HG03520 (cell line): Measurements from ENCODE around the gene MARCO.
"Not testable (repeated sequence)": the region's sequence is repeated elsewhere in the genome, so short reads cannot be mapped to it uniquely, and the experiment has no call there.

Experiments used
- ATAC-seq: cut with Tn5 transposase; IDR thresholded peaks from one replicate; pipeline ENCODE4 v1.9.1; 2021; ENCODE audit warnings: mild to moderate bottlenecking, moderate library complexity; ENCODE audit not compliant: unreplicated experiment

Gene MARCO

GRCh38 chr2:119003856-119004255 lies 61.9 kb downstream of the MARCO start:
- not testable (repeated sequence) for ATAC-seq

- ATAC-seq, result no peak
These were observed 62.6 kb downstream of the MARCO start for GRCh38 chr2:119004602-119005001.

- ATAC-seq, result no peak
These were observed 63.1 kb downstream of the MARCO start for GRCh38 chr2:119005051-119005450.

- ATAC-seq, result no peak
These were observed 63.6 kb downstream of the MARCO start for GRCh38 chr2:119005555-119005954.

- ATAC-seq, result no peak
These were observed 64.4 kb downstream of the MARCO start for GRCh38 chr2:119006441-119006840.

GRCh38 chr2:119008108-119008507 lies 66.1 kb downstream of the MARCO start:
- no peak for ATAC-seq

- ATAC-seq, result no peak
These were observed 67.1 kb downstream of the MARCO start for GRCh38 chr2:119009110-119009509.

GRCh38 chr2:119010336-119010735 lies 68.3 kb downstream of the MARCO start:
- no peak for ATAC-seq

GRCh38 chr2:119011162-119011909 lies 69.3 kb downstream of the MARCO start:
- ATAC-seq, result no peak

- no peak for ATAC-seq
These were observed 69.9 kb downstream of the MARCO start for GRCh38 chr2:119011910-119012209.

- ATAC-seq, result no peak
These were observed 70.6 kb downstream of the MARCO start for GRCh38 chr2:119012345-119013301.

GRCh38 chr2:119013671-119014070 lies 71.7 kb downstream of the MARCO start:
- ATAC-seq, result no peak

GRCh38 chr2:119015845-119016244 lies 73.9 kb downstream of the MARCO start:
- no peak for ATAC-seq

- no peak for ATAC-seq
These were observed 77.5 kb downstream of the MARCO start for GRCh38 chr2:119019521-119019920.

- ATAC-seq, result no peak
These were observed 80.7 kb downstream of the MARCO start for GRCh38 chr2:119022678-119023077.

GRCh38 chr2:119023534-119023933 lies 81.5 kb downstream of the MARCO start:
- ATAC-seq, result no peak

GRCh38 chr2:119024152-119024551 lies 82.2 kb downstream of the MARCO start:
- ATAC-seq, result no peak

- no peak for ATAC-seq
These were observed 82.6 kb downstream of the MARCO start for GRCh38 chr2:119024568-119024967.

GRCh38 chr2:119025013-119025412 lies 83.0 kb downstream of the MARCO start:
- ATAC-seq, result no peak

- ATAC-seq, result no peak
These were observed 83.9 kb downstream of the MARCO start for GRCh38 chr2:119025762-119026351.

- no peak for ATAC-seq
These were observed 84.9 kb downstream of the MARCO start for GRCh38 chr2:119026890-119027289.
